Measurements from ENCODE around the gene GLOD5.

The GLOD5 gene

DNA sequence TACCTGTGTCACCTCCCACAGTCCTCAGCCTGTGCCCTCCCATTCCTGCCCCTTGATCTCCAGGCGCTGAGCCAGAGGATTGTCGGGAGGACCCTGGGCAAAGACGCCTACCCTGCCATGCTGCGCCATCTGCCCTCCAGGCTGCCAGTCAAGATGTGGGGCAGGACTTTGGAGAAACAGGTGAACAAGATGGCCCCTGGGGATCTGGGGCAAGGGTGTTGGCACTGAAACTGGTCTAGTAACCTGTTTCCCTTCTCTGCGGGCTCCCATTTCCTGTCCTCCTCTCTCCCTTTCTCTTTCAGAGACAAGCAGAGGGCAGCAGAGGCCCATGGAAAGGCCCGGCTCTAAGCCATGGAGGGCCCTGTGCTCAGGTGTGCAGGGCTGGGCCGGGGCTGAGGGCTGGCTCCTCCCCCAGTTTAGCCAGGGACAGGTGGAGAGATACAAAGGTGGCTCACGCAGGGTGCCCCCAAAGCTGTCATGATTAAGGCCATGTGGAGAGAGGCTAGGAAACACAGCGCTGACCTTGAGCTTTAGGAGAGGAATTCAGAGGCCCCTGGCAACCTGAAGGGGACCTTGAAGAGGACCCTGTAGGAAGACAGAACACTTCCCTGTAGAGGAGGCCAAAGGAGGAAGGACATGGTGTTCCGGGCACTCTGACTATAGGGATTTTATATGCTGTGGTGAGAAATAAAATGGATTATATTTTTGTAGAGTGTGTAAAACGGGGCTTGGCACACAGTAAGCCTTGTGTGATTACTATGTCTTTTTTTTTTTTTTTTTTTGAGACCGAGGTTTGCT, at the start of gene GLOD5:
GLOD5 (plus strand) TSS at position 74 of the 798 bp plus-strand sequence; CDS start at position 118, 44 bp downstream.
- DNase-seq (ENCODE audit: low spot score), result peak; percentile 69

DNA sequence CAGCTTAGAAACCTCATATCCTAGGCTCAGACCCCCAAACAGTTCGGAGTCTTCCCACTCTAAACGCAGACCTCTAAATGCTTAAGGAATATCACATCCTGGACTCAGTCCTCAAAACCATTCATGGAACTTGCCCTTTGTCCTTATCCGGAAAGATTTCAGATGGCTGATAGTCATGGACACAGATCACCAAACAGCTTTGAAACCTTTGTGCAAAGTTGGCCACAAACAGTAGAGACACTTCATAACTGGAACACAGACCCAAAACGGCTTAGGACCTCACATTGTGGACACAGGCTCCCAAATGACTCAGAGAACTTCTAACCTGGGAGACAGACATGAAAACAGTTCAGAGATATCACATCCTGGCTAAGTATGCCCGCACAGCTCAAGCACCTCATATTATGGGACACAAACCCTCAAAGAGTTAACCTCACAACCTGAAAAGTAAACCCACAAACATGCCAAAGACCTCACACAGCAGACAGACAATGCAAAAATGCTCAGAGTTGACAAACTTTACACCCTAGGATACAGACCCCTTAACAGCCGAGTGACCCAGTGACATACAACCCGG, 49.5 kb upstream of the GLOD5 start:
- no peak for DNase-seq (ENCODE audit: low spot score)

DNA sequence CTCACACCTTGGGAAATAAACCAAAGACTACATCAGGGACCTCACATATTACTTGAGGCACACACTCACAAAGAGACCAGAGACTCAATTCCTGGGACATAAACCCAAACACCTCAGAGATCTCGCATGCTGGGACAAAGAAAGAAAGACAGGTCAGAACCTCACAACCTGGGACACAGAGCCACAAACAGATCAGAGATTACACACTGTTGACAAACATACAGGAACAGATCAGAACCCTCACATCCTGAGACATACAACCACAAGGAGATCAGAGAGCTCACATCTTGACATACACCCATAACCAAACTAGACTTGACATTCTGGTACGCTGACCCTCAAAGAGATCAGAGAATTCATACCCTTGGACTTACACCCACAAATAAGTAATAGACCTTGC, 47.7 kb upstream of the GLOD5 start:
- DNase-seq (ENCODE audit: low spot score), result no peak

DNA sequence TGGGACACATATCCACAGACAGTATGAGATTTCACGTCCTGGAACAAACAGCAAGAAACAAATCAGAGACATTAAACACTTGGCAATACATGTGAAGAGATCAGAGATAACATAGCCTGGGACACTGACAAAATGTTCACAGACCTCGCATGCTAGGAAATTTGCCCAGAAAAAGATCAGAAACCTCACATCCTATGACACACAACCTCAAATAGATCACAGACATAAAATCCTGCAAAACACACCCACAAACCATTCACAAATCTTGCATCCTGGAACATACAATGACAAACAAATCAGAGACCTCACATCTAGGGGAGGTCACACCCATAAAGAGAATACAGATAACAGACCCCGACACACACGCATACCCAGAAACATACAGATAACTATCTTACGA, 47.0 kb upstream of the GLOD5 start:
- DNase-seq (ENCODE audit: low spot score), result no peak

DNA sequence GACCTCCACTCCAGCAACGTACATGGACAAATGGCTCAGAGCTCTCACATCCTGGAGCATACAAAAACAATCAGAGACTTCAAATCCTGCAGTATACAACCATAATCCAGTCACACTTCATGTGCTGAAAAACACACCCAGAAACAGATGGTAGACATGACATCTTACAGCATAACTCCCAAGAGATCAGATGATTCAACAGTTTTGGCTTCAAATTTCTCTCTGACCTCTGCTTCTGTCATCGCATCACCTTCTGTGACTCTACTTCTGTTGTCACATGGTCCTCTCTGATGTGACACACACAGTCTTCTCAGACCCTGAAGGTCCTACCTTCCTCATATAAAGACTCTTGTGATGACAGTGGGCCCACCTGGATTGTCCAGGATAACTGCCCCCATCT, 46.5 kb upstream of the GLOD5 start:
- DNase-seq (ENCODE audit: low spot score), result no peak

DNA sequence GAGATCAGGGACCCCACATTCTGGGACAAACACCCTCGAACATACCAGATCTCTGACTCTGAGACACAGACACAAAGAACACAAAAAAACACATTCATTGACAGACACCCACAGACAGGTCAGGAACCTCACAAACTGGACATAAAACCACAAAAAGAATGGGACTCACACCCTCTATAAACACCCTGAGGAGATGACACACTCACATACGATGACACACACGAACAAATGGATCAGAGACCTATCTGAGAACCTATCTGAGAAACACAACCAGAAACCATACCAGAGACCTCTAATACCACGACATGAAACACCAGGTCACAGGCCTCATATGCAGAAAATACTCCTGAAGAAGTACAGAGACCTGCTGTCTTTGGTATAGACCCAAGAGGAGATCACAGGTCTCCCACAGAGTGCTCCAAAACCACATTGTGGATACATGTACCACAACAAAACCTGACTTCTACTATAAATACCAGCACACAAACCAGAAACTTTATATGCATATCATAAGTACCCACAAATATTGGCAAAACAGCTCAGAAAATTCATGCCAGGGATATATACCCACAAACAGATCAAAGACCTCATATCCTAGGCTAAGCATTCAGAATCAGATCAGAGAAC, 45.6 kb upstream of the GLOD5 start:
- DNase-seq (ENCODE audit: low spot score), result no peak

DNA sequence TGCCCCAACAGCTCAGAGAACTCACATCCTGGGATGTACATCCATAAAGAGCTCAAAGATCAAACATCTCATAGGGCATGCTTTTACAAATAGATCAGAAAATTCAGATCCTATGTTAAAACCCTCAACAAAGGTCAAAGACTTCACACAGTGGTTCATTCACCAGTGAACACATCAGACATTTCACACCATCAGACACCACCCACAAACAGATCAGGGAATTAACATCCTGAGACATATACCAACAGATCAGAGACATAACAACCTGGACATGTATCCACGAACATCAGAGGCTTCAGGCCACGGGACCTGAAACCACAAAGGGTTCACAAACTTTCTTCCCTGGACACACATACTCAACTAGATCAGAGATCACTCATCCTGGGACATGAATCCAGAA, 41.6 kb upstream of the GLOD5 start:
- DNase-seq (ENCODE audit: low spot score), result no peak

DNA sequence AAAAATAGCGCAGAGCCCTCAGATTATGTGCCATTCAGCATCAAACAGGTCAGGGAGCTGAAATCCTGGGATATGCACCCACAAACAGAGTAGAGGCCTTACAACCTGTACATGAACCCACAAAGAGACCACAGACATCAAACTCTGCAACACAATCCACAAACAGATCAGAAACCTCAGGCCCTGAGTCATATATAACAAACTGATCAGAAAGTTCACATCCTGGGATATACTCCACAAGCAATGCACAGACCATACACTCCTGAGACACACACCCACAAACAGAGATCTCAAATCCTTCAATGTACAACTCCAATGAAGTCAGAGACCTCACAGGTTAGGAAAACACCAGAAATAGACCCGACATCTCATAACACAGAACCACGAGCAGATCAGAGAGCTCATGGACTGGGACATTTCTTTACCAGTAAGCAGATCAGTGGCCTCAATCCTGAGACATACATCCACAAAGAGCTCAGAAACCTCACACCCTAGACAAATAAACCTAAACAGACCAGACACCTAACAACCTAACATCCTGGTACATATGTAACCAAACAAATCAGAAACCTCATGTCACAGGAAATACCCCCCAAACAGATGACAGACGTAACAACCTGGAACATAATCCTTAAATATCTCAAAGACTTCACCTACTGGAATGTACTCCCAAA, 40.8 kb upstream of the GLOD5 start:
- no peak for DNase-seq (ENCODE audit: low spot score)

DNA sequence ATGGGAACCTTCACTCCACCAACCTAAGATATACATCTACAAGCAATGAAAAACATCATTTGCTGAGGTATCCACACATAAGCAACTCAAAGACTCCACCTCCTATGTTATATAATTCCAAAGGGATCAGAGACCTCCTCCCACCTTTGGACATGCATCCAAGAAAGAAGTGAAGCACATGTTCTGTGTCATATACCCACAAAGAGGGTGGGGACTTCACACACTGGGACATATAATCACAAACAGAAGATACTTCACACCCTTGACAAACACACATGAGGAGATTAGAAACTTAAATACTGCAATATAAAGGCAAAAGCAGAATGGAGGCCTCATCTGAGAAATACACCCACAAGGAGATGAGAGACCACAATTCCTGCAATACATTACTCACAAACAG, 39.6 kb upstream of the GLOD5 start:
- DNase-seq (ENCODE audit: low spot score), result no peak

DNA sequence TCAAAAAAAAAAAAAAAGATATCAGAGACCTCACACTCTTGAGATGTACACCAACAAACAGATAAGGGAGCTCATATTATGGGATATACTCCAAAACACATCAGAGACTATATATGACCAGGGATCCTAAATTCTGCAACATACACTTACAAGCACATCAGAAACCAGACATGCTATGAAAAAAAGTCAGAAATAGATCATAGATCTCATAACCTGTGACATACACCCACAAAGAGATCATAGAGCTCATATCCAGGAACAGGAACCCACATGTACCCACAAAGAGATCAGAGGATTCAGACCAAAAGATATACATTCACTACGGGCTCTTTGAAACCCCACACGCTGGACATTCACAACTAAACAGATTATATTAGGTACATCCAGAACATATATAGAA, 35.0 kb upstream of the GLOD5 start:
- no peak for DNase-seq (ENCODE audit: low spot score)

DNA sequence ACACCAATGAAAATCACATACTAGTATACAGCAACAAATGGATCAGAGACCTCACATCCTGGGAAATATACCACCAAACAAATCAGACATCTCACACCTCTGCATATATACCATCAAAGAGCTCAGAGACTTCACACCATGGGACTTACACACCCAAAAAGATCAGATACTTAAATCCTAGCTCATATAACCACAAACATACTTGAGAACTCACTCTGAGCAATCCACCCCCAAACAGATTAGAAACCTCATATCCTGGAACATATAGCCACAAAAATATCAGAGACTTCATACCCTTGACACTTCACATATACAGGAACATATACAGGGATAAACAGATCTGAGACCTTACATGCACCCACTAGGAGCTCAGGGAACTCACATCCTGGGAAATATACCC, 32.9 kb upstream of the GLOD5 start:
- DNase-seq (ENCODE audit: low spot score), result no peak

DNA sequence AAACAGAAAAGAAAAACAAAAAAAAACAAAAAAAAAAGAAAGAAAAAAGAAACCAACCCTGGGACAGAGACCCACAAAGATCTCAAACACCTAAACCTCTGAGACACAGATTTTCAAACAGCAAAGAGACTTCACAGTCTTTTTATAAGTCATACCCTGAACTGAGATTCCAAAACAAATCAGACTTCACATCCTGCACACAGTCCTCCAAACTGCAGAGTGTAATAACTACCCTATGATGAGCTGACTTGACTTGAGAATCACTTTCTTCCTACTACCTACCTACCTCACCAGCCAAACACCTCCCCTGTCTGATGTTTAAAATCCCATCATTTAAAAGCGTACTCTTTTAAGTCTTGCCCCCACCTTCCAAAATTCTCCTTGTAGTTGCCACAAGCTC, 25.2 kb upstream of the GLOD5 start:
- DNase-seq (ENCODE audit: low spot score), result no peak

DNA sequence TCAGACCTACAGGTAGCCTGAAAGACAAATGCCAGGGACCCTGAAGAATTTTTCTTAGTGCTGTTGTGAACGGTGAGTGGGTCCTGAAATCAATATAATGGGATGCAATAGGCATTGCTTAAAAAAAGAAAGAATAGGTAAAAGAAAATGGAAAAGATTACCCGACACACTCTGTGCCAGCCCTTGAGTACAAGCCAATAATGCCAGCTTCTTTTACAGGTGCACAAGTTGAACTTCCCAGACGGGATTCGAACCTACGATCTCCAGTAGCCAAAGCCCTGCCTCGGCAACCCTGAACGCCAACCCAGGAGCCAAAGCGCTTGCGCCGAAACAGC, 24.7 kb upstream of the GLOD5 start:
- no peak for DNase-seq (ENCODE audit: low spot score)

DNA sequence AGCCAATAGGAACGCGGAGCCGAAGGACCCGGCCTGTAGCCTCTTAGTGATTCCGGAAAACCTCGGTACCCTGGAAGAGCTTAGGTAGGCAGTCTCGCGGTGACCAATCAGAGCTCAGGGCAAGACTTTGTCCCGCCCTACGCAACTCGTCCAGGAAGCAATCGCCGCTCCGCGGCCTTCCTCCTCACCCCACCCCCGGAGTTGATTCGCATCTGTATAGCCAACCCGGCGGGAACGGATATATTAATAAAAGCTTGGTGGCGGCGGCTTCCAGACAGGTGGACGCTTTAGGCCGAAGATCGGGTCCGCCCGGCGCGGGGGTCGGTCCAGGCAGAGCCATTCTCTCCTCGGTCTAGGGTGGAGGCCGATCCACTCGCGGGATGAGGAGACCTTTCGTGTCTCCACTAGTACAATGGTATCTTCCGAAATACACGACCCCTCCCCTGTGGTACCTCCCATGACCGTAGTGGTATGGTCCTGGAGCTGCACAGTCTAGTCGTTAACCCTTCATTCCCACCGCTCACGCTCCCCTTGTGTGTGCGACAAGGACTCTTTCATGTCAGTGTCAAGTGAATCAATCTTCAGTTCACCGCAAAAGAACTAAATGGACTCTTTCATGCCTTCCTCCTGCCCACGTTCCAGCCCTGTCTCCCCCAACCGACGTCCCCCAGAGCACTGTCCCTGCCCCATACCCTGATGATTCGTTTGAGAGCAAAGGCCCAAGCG, 24.2 kb upstream of the GLOD5 start:
- peak; percentile 97 for DNase-seq (ENCODE audit: low spot score)

DNA sequence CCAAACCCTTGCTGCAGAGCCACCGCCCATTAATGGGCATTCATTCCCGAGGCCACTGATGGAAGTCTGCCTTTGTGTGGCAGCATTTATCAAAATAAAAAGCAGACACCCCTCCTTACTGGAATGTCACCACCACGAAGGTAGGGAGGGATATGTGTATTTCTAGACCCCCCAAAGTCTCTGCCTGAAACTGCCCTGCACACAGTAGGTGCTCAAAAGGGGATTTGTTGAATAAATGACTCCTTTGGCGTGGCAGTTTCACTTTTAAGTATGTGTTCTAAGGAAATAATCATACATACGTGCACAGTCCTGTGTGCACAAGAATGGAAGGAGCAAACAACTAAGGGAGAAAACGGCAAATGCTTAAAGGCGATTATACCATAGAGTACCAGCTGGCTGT, 23.6 kb upstream of the GLOD5 start:
- DNase-seq (ENCODE audit: low spot score), result no peak

DNA sequence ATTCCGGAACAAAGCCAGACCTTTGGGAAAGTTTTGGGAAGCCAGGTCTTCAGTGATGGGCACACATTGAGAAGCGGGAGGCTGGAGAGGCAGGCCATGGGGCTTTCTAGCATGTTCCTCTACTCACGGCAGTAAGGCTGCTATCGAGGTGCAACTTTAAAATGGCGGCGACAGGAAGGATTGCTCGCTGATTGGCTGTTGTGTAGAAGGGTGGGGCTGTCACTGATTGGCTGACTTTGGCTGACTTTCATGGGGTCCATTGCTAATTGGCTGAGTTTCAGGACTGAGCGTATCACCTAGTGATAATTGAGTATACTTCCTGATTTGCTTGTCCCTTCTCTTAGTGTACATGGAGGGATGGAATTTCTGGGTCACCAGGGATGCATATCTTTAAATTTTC, 19.7 kb upstream of the GLOD5 start:
- DNase-seq (ENCODE audit: low spot score), result no peak

DNA sequence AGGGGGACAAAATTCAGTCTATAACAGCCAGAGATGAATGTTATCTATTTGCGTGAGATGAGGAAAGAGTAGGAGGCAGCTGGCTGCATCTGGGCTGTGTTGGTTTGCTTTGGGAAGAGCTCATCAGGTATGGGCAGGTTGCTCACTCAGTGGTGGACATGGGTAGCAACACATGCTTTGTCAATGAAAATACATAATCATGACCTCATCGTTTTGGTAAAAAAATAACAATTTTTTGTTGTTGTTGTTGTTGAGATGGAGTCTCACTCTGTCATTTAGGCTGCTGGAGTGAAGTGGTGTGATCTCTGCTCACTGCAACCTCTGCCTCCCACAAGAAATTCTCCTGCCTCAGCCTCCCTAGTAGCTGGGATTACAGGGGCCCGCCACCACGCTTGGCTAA, 16.3 kb upstream of the GLOD5 start:
- DNase-seq (ENCODE audit: low spot score), result no peak

DNA sequence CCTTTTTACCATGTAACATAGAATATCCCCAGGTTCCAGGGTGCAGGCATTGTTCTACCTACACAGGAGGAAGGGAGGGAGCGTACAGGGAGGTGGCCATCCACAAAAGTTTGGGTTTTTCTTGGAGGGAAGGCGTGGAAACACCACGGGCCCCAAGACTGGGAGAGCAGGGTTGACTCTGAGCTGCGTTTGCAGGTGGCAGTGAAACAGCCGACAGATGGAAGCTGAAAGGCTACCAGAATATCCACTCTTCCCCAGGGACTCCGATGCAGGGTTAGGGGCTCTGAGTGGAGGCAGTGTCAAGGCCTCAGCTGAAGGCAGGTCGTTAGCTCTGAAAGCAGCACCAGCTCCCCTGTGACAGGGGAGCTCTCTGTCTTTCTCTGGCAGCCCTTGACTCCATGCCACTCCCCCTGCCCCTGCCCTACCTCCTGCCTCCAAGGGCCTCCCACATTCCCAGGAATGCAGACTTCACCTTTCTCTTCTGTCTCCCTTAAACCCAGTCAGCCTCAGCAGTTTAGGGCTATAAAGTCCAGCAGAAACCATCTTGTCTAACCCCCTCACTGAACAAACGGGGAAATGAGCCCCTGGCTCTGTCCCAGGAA, 14.0 kb upstream of the GLOD5 start:
- no peak for DNase-seq (ENCODE audit: low spot score)

DNA sequence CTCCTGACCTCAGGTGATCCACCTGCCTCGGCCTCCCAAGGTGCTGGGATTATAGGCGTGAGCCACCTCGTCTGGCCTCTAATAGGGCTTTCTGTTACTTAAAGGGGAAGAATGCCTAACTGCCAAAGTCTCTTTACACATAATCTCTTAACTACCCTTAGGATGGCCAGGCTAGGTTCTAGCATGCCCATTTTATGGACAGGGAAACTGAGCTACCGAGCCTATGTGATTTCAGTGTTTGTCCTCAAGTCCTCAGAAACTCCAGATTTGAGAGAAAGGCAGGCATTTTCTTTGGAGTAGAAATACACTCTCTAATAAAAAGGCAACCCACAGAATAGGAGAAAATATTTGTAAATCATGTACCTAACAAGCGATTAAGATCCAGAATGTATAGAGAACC, 12.4 kb upstream of the GLOD5 start:
- DNase-seq (ENCODE audit: low spot score), result no peak

DNA sequence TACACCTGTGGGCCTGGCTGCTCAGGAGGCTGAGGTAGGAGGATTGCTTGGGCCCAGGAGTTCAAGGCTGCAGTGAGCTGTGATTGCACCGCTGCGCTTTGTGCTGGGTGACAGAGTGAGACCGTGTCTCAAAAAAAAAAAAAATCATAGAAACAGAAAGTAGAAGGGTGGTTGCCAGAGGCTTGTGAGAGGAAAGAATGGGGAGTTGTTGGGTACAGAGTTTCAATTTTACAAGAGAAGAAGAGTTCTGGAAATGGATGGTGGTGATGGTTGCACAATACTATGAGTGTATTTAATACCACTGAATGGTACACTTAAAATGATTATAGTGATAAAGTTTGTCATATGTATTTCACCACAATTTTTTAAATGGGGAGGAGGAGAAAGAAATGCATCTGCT, 10.2 kb upstream of the GLOD5 start:
- no peak for DNase-seq (ENCODE audit: low spot score)

DNA sequence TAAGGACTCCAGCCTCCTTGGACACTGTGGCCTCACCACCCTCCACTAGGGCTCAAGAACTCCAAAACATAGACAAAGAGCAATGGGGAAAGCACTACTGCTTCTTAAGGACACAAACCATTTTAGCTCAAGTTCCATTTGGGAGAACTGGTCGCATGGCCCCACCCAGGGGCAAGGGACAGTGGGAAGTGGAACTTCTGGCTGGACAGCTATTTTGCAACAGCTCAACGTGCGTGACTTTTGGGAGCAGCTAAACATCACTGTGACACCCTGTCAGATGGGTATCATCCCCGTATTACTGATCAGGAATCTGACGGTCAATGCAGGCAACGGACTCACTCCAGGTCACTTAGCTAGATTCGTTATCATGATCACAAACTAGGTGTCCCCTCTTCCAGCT, 9.0 kb upstream of the GLOD5 start:
- no peak for DNase-seq (ENCODE audit: low spot score)

DNA sequence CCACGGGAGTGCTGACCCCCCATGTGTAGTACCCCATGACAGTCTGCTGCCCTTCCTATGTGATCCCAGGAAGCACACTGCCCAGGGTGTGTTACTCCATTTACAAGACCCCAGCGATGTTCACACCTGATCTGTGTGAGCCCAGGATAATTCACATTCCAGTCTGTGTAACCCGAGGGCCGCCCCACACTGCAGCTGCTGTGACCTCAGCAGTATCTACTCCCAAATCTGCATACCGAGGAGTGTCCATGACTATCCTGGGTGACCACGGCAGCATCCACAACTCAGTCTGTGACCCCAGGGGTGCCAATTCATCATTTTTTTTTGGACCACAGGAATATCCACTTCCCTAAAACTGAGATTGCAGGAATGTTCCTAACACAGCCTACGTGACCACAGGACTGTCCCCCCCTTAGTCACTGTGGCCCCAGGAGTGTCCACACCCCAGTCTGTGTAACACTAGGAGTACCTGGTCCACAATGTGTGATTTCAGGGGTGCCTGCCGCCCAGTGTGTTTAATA, 7.8 kb upstream of the GLOD5 start:
- DNase-seq (ENCODE audit: low spot score), result no peak
